Peyer's patch (tissue), 4 donors: ENCODE measurements around the gene CNOT1. TPM values are rescaled to one million over a fixed set of nuclear protein-coding genes. Genes with fewer than 3 reads are reported as not detected.

Experiments used
- DNase-seq, 3 donors: peaks; one replicate each; pipeline ENCODE4 v3.0.0-alpha.2; 2017 to 2019
- H3K27ac ChIP-seq, 4 donors: fragments of 200-600 bp; sonication (generic); one replicate each; pipeline ENCODE4 v1.5.1; 2016 to 2019
- H3K27me3 ChIP-seq, 2 donors: fragments of 200-600 bp; sonication (generic); one replicate each; pipeline ENCODE4 v1.5.1; 2019
- H3K36me3 ChIP-seq, 3 donors: fragments of 200-600 bp; sonication (generic); one replicate each; pipeline ENCODE4 v1.5.1; 2016 to 2019
- H3K4me1 ChIP-seq, 4 donors: fragments of 200-600 bp; sonication (generic); one replicate each; pipeline ENCODE4 v1.5.1; 2016 to 2019
- H3K4me3 ChIP-seq, 4 donors: fragments of 200-600 bp; sonication (generic); 1 replicate in 3 of 4; 2 replicates in 1 of 4; pipeline ENCODE4 v1.5.1; 2016 to 2019; ENCODE audit warnings: mild to moderate bottlenecking in 1 of 4
- H3K9me3 ChIP-seq, 4 donors: fragments of 200-600 bp; sonication (generic); one replicate each; pipeline ENCODE4 v1.5.1; 2016 to 2019; ENCODE audit warnings: mild to moderate bottlenecking in 1 of 4
- CTCF ChIP-seq, 6 experiments: fragments of 450-650 bp in 4 of 6; fragments of 200-600 bp in 2 of 6; sonication (generic) in 1 of 6; IDR thresholded peaks; one replicate each; pipeline ENCODE4 v1.5.1; 2017 to 2019; ENCODE audit warnings: antibody characterized with exemption in 6 of 6, mild to moderate bottlenecking in 3 of 6, moderate library complexity in 1 of 6
- POLR2A ChIP-seq, 2 donors: fragments of 450-650 bp; IDR thresholded peaks; one replicate each; pipeline ENCODE4 v1.5.1; 2017; ENCODE audit warnings: antibody characterized with exemption in 2 of 2, mild to moderate bottlenecking in 2 of 2, moderate library complexity in 2 of 2
- small RNA-seq, 2 donors: library from RNA; depleted of rRNA; stranded (forward); fragments of <200 nt; gene quantifications; one replicate each; pipeline ENCODE3, GENCODE V24; 2016
- total RNA-seq, 4 donors: library from RNA; depleted of rRNA; stranded (reverse); fragments of >200 nt; gene quantifications; one replicate each; pipeline ENCODE4 v1.1.0, GENCODE V29; 2016

The CNOT1 gene
- total RNA-seq, 4 donors from 2014 or later: 165 to 211 (median 190) TPM

- TF ChIP-seq POLR2A (IDR thresholded peaks at IDR 0.05) (no peak), CTCF (IDR thresholded peaks at IDR 0.05) (no peak)
- peaks cover 0 to 1% of the 10 kb centered on the region in 2 donors for H3K27me3 ChIP-seq
- no peak for DNase-seq
- no peaks in the 10 kb centered on the region for H3K36me3 ChIP-seq
- H3K4me1 ChIP-seq: no peaks in the 10 kb centered on the region
- no peak overlapping the region for H3K4me3 ChIP-seq
- no peak overlapping the region for H3K27ac ChIP-seq
- no peaks in the 10 kb centered on the region for H3K9me3 ChIP-seq
Measured at GRCh38 chr16:58471209-58471975, 158.2 kb downstream of the CNOT1 start.

Small RNAs within 50 kb of the gene (small RNA-seq; reads per million reads assigned to genes)
- gene RNU6-103P (0 reads per million in 2 donors), gene SNORA46 (97.3 to 132 reads per million in 2 donors), gene SNORA50A (0 reads per million in 2 donors)

Other genes with a start within 250 kb of the CNOT1 start
- gene GINS3, start 237.4 kb downstream of the CNOT1 start, total RNA-seq: 1 to 10 TPM; 1.3 to 4.1 (median 1.9) TPM
- 1 to 10 TPM in 3 of 4 donors, not detected in 1; 2.1 to 7.1 (median 4.9) TPM for gene NDRG4, start 129.7 kb downstream of the CNOT1 start, total RNA-seq
- gene SETD6, start 114.3 kb downstream of the CNOT1 start, total RNA-seq: 10 to 100 TPM; 27.3 to 60.5 (median 34.4) TPM
- 10 to 100 TPM; 12.8 to 35.5 (median 18.1) TPM for gene SLC38A7, start 54.9 kb upstream of the CNOT1 start, total RNA-seq
- 10 to 100 TPM; 57.0 to 72.7 (median 67.1) TPM for gene GOT2, start 104.5 kb upstream of the CNOT1 start, total RNA-seq